Fibroblast of lung (primary cell): ENCODE measurements around the gene PTPRS.
"Not testable (repeated sequence)": the region's sequence is repeated elsewhere in the genome, so short reads cannot be mapped to it uniquely, and the experiment has no call there.

ENCODE experiments used
- EZH2 ChIP-seq: IDR thresholded peaks from 2 replicates; pipeline ENCODE4 v1.5.1; 2012; ENCODE audit warnings: low read length, control low read depth, mild to moderate bottlenecking; ENCODE audit errors: missing control alignments
- TF ChIP-seq, protein P1 (sequence below), 2 donors: IDR thresholded peaks in 1 of 2; conservative IDR thresholded peaks in 1 of 2; 1 replicate in 1 of 2; 2 replicates in 1 of 2; pipeline ENCODE4 v1.5.1; 2011 to 2012; ENCODE audit warnings: low read length in 2 of 2, control low read depth in 1 of 2, inconsistent platforms in 1 of 2, low read depth in 1 of 2, mild to moderate bottlenecking in 1 of 2

DNA sequence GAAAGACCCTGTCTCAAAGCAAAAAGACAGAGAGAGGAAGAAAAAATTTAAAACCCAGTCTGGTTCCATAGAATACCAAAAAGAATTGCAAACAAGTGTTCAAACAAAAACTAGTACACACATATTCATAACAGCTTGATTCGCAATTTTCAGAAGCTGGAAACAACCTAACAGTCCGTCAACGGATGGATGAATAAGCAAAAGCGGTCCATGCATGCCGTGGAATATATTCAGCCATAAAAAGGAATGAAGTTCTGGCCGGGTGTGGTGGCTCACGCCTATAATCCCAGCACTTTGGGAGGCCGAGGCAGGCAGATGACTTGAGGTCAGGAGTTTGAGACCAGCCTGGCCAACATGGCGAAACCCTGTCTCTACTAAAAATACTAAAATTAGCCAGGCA is 21.2 kb upstream of the PTPRS start:
- TF ChIP-seq, protein P1, sequence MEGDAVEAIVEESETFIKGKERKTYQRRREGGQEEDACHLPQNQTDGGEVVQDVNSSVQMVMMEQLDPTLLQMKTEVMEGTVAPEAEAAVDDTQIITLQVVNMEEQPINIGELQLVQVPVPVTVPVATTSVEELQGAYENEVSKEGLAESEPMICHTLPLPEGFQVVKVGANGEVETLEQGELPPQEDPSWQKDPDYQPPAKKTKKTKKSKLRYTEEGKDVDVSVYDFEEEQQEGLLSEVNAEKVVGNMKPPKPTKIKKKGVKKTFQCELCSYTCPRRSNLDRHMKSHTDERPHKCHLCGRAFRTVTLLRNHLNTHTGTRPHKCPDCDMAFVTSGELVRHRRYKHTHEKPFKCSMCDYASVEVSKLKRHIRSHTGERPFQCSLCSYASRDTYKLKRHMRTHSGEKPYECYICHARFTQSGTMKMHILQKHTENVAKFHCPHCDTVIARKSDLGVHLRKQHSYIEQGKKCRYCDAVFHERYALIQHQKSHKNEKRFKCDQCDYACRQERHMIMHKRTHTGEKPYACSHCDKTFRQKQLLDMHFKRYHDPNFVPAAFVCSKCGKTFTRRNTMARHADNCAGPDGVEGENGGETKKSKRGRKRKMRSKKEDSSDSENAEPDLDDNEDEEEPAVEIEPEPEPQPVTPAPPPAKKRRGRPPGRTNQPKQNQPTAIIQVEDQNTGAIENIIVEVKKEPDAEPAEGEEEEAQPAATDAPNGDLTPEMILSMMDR (conservative IDR thresholded peaks at IDR 0.05 in 1 of 2, IDR thresholded peaks at IDR 0.05 in 1 of 2; ENCODE audit: low read depth in 1 of 2, low read length in 2 of 2): not testable (repeated sequence)
- not testable (repeated sequence) for TF ChIP-seq EZH2
